NCI-H1417 treated with DMSO at 0.1 percent for 48 hours (cell line): ENCODE results near the gene SERPINE1.
"Not testable (repeated sequence)": the region's sequence is repeated elsewhere in the genome, so short reads cannot be mapped to it uniquely, and the experiment has no call there.

Experiments
- DNase-seq: peaks from one replicate; lab custom pipeline; 2025; lab: John Stamatoyannopoulos, UW

The SERPINE1 gene

DNA sequence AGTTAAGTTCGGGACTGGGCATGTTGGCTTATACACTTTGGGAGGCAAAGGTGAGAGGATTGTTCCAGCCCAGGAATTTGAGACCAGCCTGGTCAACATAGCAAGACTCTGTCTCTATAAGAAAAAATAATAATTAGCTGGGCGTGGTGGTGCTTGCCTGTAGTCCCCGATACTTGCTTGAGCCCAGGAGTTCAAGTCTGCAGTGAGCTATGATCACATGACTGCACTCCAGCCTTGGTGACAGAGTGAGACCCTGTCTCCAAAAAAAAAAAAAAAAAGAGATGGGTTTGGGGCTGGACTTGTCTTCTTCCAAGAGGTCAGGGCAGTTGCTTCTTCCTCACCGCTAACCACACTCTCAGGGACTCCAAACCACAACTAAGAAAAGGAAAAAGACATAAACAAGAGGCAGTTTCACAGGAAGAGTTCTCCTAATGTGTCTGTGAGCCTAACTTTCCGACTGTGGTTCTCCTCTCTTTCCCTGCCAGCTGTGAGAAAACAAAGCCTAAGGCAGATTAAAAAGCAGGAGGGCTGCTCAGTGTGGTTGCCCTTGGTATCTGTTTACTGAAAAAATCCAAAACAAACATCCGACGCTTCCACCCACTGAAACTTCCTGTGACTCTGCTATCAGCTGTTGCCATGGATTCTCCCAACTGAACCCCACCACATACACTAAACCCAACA lies 2.4 kb upstream of the SERPINE1 start:
- DNase-seq = no peak

- DNase-seq = no peak
Measured at GRCh38 chr7:101125989-101126650, 784 bp upstream of the SERPINE1 start.

DNA sequence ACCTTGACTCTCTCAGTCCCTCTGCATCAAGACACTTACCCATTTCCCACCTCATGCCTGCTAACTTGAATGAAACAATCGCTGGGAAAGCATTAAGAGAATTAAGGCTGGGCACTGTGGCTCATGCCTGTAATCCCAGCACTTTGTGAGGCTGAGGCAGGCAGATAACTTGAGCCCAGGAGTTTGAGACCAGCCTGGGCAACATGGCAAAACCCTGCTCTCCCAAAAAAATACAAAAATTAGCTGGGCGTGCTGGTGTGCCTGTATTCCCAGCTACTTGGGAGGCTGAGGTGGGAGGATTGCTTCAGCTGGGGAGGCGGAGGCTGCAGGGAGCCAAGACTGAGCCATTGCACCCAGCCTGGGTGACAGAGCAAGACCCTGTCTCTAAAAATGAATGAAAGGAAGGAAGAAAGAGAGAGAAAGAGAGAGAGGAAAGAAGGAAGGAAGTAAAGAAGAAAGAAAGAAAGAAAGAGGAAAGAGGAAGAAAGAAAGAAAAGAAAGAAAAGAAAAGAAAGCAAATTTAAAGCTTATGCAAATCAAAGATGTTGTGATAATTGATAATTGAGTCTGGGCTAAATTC lies 646 bp downstream of the SERPINE1 start:
- no peak for DNase-seq

DNA sequence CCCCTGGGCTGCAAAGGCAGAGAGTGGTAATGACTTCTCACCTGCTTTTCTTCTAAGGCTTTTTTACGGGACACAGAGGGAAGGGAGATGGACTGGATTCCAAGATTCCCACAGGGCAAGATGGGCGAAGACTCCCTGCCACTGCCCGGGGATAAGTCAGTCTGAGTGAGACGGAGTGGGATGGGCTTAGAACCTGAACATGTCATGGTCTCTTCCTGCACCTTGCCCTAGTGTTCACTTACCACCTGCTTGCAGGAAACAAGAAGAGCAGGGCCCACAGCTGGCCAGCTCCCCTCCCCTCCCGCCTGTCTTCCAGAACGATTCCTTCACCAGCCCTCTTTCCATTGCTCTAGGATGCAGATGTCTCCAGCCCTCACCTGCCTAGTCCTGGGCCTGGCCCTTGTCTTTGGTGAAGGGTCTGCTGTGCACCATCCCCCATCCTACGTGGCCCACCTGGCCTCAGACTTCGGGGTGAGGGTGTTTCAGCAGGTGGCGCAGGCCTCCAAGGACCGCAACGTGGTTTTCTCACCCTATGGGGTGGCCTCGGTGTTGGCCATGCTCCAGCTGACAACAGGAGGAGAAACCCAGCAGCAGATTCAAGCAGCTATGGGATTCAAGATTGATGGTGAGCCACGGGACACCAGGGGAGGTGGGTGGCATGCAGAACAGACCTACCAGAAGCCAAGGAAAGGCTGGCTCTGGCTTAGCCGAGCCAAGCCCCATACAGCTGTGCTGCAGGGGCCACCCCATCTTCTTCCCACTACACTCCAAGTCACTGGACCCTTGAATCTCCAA lies 1.3 kb downstream of the SERPINE1 start:
- DNase-seq = no peak

GRCh38 chr7:101129603-101130117 lies 2.8 kb downstream of the SERPINE1 start:
- no peak for DNase-seq

- DNase-seq = not testable (repeated sequence)
Measured at GRCh38 chr7:101132626-101133600, 6.0 kb downstream of the SERPINE1 start.

DNA sequence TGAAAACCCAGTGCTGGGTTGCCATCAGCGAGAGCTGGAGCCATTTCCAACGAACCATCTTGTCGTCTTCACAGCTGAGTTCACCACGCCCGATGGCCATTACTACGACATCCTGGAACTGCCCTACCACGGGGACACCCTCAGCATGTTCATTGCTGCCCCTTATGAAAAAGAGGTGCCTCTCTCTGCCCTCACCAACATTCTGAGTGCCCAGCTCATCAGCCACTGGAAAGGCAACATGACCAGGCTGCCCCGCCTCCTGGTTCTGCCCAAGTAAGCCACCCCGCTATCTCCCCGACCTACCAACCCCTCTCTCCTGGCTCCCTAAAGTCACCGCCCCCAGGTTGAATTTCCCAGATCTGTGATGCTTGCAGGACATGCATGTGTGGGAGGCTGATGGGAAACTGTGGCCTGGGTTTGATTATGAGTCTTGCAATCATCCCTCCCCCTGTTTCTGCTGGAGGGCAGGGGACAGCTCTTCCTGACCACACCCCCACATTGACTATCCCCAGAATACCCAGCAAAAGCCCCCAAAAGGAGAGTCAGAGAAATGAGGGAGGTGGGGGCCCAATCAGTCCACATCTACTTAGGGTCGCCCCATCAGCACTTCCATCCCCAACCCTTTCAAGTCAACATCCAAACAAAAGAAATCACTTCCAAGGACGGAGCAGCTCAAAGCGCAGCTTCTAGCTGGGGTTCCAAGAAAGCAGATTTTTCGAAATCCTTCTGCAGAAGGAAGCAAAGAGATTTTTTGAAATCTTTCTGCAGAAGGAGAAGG lies 6.9 kb downstream of the SERPINE1 start:
- DNase-seq = no peak

GRCh38 chr7:101134399-101134980 lies 7.6 kb downstream of the SERPINE1 start:
- DNase-seq = peak; percentile 62

GRCh38 chr7:101137651-101138212 lies 10.8 kb downstream of the SERPINE1 start:
- no peak for DNase-seq

DNA sequence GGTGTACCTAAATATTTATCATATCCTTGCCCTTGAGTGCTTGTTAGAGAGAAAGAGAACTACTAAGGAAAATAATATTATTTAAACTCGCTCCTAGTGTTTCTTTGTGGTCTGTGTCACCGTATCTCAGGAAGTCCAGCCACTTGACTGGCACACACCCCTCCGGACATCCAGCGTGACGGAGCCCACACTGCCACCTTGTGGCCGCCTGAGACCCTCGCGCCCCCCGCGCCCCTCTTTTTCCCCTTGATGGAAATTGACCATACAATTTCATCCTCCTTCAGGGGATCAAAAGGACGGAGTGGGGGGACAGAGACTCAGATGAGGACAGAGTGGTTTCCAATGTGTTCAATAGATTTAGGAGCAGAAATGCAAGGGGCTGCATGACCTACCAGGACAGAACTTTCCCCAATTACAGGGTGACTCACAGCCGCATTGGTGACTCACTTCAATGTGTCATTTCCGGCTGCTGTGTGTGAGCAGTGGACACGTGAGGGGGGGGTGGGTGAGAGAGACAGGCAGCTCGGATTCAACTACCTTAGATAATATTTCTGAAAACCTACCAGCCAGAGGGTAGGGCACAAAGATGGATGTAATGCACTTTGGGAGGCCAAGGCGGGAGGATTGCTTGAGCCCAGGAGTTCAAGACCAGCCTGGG lies 11.4 kb downstream of the SERPINE1 start:
- peak; percentile 62 for DNase-seq

GRCh38 chr7:101140339-101140699 lies 13.4 kb downstream of the SERPINE1 start:
- DNase-seq = no peak

DNA sequence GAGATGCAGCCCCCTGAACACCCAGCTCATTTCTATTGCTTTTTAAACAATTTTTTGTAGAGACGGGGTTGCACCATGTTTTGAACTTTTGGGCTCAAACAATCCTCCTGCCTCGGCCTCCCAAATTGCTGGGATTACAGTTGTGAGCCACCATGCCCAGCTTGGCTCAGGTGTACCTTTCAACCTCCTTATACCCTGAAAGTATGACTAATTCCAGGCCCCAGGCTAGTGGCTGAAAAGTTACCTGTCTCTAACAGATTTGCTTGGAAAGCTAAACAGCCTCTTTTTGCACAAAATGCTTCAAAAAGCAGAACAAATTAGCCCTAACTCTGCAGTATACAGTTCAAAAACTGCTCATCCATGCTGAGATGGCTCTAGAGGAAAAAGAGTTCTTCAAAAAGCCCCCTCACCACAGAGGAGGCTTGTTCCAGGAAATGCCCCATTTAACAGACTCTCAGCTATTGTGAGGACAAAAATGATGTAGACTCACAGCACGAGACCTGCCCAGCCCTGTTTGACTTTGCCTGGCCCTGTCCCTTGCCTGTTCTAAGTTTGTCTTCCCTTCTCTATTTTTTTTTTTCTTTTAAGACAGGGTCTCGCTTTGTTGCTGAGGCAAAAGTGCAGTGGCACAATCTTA lies 14.0 kb downstream of the SERPINE1 start:
- DNase-seq = no peak

GRCh38 chr7:101151908-101152651 lies 25.2 kb downstream of the SERPINE1 start:
- DNase-seq = no peak

DNA sequence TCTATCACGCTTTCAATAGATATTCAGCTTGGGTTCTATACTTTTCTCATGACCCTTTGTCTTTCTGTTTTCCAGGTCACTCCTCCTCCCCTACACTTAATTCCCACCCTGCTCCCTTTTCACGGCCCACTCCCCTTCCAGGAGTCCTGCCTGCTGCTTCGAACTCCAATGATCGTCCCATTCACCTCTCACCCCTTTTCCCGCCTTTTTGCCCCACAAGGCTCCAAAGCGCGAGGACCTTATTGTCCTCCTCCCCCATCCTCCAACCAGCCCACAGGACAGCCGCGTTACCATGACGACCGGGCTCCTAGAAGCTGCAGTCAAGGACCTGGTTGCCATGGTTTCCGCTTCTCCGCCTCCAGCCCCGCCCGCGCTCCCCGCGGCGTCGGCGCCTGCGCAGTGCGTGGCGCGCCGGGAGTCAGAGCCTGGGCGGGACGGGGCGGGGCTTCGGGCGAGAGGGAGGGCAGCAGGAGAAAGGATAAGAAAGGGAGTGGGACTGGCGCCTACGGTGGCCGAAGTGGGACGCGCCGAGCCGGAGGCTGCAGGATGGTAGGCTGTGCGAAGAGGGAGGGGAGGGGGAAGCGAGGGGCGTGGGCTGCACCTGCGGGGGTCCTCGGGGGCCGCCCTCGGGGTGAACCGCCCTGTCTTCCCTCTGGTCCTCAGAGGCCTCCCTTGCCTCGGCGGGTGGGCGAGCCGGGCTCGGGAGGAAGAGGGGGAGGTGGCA lies 27.2 kb downstream of the SERPINE1 start, which contains the start of gene AP1S1:
Gene AP1S1 (plus strand): TSS at position 508 of the 724 bp plus-strand sequence. CDS start 39 bp downstream, at position 547.
- peak; percentile 96 for DNase-seq

- DNase-seq = no peak
Measured at GRCh38 chr7:101154693-101155102, 27.8 kb downstream of the SERPINE1 start.

GRCh38 chr7:101155303-101155702 lies 28.4 kb downstream of the SERPINE1 start:
- DNase-seq = no peak

DNA sequence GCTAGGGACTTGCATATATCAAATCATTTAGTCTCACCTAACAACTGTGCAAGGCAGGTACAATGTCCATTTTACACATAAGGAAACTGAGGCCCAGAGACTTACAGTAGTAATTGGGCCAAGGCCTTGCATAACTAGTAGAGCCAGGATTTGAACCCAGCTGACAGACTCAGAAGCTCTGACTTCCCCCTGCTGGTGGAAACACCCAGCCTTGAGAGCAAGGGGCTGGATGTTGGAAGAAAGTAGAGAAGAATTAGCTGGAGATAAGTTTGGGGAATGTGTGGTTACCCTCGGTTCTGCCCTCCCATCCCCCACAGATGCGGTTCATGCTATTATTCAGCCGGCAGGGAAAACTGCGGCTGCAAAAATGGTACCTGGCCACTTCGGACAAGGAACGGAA lies 29.4 kb downstream of the SERPINE1 start:
- no peak for DNase-seq
